ENCODE data around the gene NECTIN3.

Gene NECTIN3

GRCh38 chr3:111190518-111190917 is 118.9 kb downstream of the NECTIN3 start:
- DNase-seq: no peak
- Mint-ChIP-seq H3K4me3 (no peak overlapping the region), H3K36me3 (ENCODE audit: insufficient read depth) (no peaks in the 10 kb centered on the region)

GRCh38 chr3:111193472-111193871 is 121.9 kb downstream of the NECTIN3 start:
- H3K27ac Mint-ChIP-seq: no peak overlapping the region
- H3K27me3 Mint-ChIP-seq: no peaks in the 10 kb centered on the region
- ATAC-seq (replicated peaks) (no peak), DNase-seq (no peak)
- no peaks in the 10 kb centered on the region for H3K9me3 Mint-ChIP-seq
- no peak overlapping the region for H3K4me3 Mint-ChIP-seq
- peaks cover 4% of the 10 kb centered on the region in 2 donors for H3K4me1 Mint-ChIP-seq (ENCODE audit: low read depth in 2 of 2)
- no peaks in the 10 kb centered on the region for H3K36me3 Mint-ChIP-seq (ENCODE audit: insufficient read depth)

More at GRCh38 chr3:111190518-111190917, 118.9 kb downstream of the NECTIN3 start:
- H3K27ac Mint-ChIP-seq: no peak overlapping the region
- ATAC-seq (replicated peaks): no peak
- no peaks in the 10 kb centered on the region for H3K9me3 Mint-ChIP-seq
- H3K4me1 Mint-ChIP-seq (ENCODE audit: low read depth in 2 of 2): no peaks in the 10 kb centered on the region
- no peaks in the 10 kb centered on the region for H3K27me3 Mint-ChIP-seq

GRCh38 chr3:111194048-111194447 is 122.4 kb downstream of the NECTIN3 start:
- Mint-ChIP-seq H3K9me3 (no peaks in the 10 kb centered on the region), H3K4me3 (no peak overlapping the region), H3K4me1 (ENCODE audit: low read depth in 2 of 2) (peaks cover 4% of the 10 kb centered on the region in 2 donors), H3K27ac (no peak overlapping the region), H3K36me3 (ENCODE audit: insufficient read depth) (no peaks in the 10 kb centered on the region), H3K27me3 (no peaks in the 10 kb centered on the region)
- DNase-seq: no peak
- no peak for ATAC-seq (replicated peaks)

- Mint-ChIP-seq H3K9me3 (no peaks in the 10 kb centered on the region), H3K27me3 (no peaks in the 10 kb centered on the region), H3K4me3 (no peak overlapping the region), H3K27ac (no peak overlapping the region), H3K4me1 (ENCODE audit: low read depth in 2 of 2) (peaks cover 4% of the 10 kb centered on the region in 2 donors), H3K36me3 (ENCODE audit: insufficient read depth) (no peaks in the 10 kb centered on the region)
- ATAC-seq (replicated peaks) (no peak), DNase-seq (no peak)
Observed at GRCh38 chr3:111197485-111197884, 125.9 kb downstream of the NECTIN3 start.

- Mint-ChIP-seq H3K4me3 (no peak overlapping the region), H3K4me1 (ENCODE audit: low read depth in 2 of 2) (peaks cover 4% of the 10 kb centered on the region in 2 donors), H3K27me3 (no peaks in the 10 kb centered on the region), H3K27ac (no peak overlapping the region), H3K36me3 (ENCODE audit: insufficient read depth) (no peaks in the 10 kb centered on the region), H3K9me3 (no peaks in the 10 kb centered on the region)
- no peak for DNase-seq
- no peak for ATAC-seq (replicated peaks)
Observed at GRCh38 chr3:111200027-111200426, 128.4 kb downstream of the NECTIN3 start.

- Mint-ChIP-seq H3K9me3 (no peaks in the 10 kb centered on the region), H3K36me3 (ENCODE audit: insufficient read depth) (no peaks in the 10 kb centered on the region), H3K4me1 (ENCODE audit: low read depth in 2 of 2) (no peaks in the 10 kb centered on the region), H3K27ac (no peak overlapping the region), H3K27me3 (no peaks in the 10 kb centered on the region), H3K4me3 (no peak overlapping the region)
- DNase-seq (no peak), ATAC-seq (replicated peaks) (no peak)
Observed at GRCh38 chr3:111210003-111210711, 138.5 kb downstream of the NECTIN3 start.

- ATAC-seq (replicated peaks) (no peak), DNase-seq (no peak)
- Mint-ChIP-seq H3K27me3 (no peaks in the 10 kb centered on the region), H3K9me3 (no peaks in the 10 kb centered on the region), H3K36me3 (ENCODE audit: insufficient read depth) (no peaks in the 10 kb centered on the region), H3K27ac (no peak overlapping the region), H3K4me3 (no peak overlapping the region), H3K4me1 (ENCODE audit: low read depth in 2 of 2) (no peaks in the 10 kb centered on the region)
Observed at GRCh38 chr3:111210866-111211564, 139.4 kb downstream of the NECTIN3 start.

GRCh38 chr3:111212511-111212910 is 140.9 kb downstream of the NECTIN3 start:
- H3K27me3 Mint-ChIP-seq: no peaks in the 10 kb centered on the region
- no peak overlapping the region for H3K4me3 Mint-ChIP-seq
- H3K9me3 Mint-ChIP-seq: no peaks in the 10 kb centered on the region
- no peaks in the 10 kb centered on the region for H3K4me1 Mint-ChIP-seq (ENCODE audit: low read depth in 2 of 2)
- DNase-seq (no peak), ATAC-seq (replicated peaks) (no peak)
- no peak overlapping the region for H3K27ac Mint-ChIP-seq
- no peaks in the 10 kb centered on the region for H3K36me3 Mint-ChIP-seq (ENCODE audit: insufficient read depth)

GRCh38 chr3:111215481-111215880 is 143.9 kb downstream of the NECTIN3 start:
- Mint-ChIP-seq H3K9me3 (no peaks in the 10 kb centered on the region), H3K27me3 (no peaks in the 10 kb centered on the region), H3K4me3 (no peak overlapping the region), H3K4me1 (ENCODE audit: low read depth in 2 of 2) (no peaks in the 10 kb centered on the region), H3K36me3 (ENCODE audit: insufficient read depth) (no peaks in the 10 kb centered on the region), H3K27ac (no peak overlapping the region)
- DNase-seq (no peak), ATAC-seq (replicated peaks) (no peak)

- no peak overlapping the region for H3K4me3 Mint-ChIP-seq
- no peaks in the 10 kb centered on the region for H3K27me3 Mint-ChIP-seq
- DNase-seq: no peak
- no peaks in the 10 kb centered on the region for H3K9me3 Mint-ChIP-seq
- H3K36me3 Mint-ChIP-seq (ENCODE audit: insufficient read depth): no peaks in the 10 kb centered on the region
- no peak overlapping the region for H3K27ac Mint-ChIP-seq
- H3K4me1 Mint-ChIP-seq (ENCODE audit: low read depth in 2 of 2): no peaks in the 10 kb centered on the region
- ATAC-seq (replicated peaks): no peak
Observed at GRCh38 chr3:111218615-111219014, 147.0 kb downstream of the NECTIN3 start.

GRCh38 chr3:111227216-111227615 is 155.6 kb downstream of the NECTIN3 start:
- Mint-ChIP-seq H3K9me3 (no peaks in the 10 kb centered on the region), H3K4me1 (ENCODE audit: low read depth in 2 of 2) (no peaks in the 10 kb centered on the region), H3K4me3 (no peak overlapping the region)

GRCh38 chr3:111229301-111229700 is 157.7 kb downstream of the NECTIN3 start:
- Mint-ChIP-seq H3K4me1 (ENCODE audit: low read depth in 2 of 2) (no peaks in the 10 kb centered on the region), H3K27ac (no peak overlapping the region), H3K36me3 (ENCODE audit: insufficient read depth) (no peaks in the 10 kb centered on the region), H3K4me3 (no peak overlapping the region), H3K27me3 (no peaks in the 10 kb centered on the region), H3K9me3 (no peaks in the 10 kb centered on the region)
- DNase-seq: no peak
- ATAC-seq (replicated peaks): no peak

More at GRCh38 chr3:111227216-111227615, 155.6 kb downstream of the NECTIN3 start:
- H3K27me3 Mint-ChIP-seq: no peaks in the 10 kb centered on the region
- H3K27ac Mint-ChIP-seq: no peak overlapping the region
- ATAC-seq (replicated peaks): no peak
- H3K36me3 Mint-ChIP-seq (ENCODE audit: insufficient read depth): no peaks in the 10 kb centered on the region
- no peak for DNase-seq

- no peak for DNase-seq
- no peaks in the 10 kb centered on the region for H3K36me3 Mint-ChIP-seq (ENCODE audit: insufficient read depth)
- no peak overlapping the region for H3K4me3 Mint-ChIP-seq
- H3K4me1 Mint-ChIP-seq (ENCODE audit: low read depth in 2 of 2): peaks cover 20 to 23% of the 10 kb centered on the region in 2 donors
- no peak for ATAC-seq (replicated peaks)
- no peaks in the 10 kb centered on the region for H3K27me3 Mint-ChIP-seq
- H3K9me3 Mint-ChIP-seq: no peaks in the 10 kb centered on the region
- peak overlapping the region in 1 of 2 donors; percentile 42 for H3K27ac Mint-ChIP-seq
Observed at GRCh38 chr3:111236836-111237713, 165.5 kb downstream of the NECTIN3 start.

Data from effector memory CD8-positive, alpha-beta T cell (primary cell).